HEK293 (cell line): ENCODE results near the gene MAML3.

Source experiments
- CTCF ChIA-PET: fragments of 350-600 bp; formaldehyde crosslinking; extraction: SDS; loops from one replicate; lab custom pipeline; 2021; ENCODE audit warnings: antibody characterized with exemption; lab: Yijun Ruan, JAX
- POLR2A ChIA-PET: fragments of 300-600 bp; formaldehyde crosslinking; extraction: SDS; loops from one replicate; lab custom pipeline; 2020; ENCODE audit warnings: antibody characterized with exemption, inconsistent platforms; lab: Yijun Ruan, JAX
- H3K27ac ChIP-seq: fragments of 200-500 bp; sonication (Bioruptor generic); 2 replicates; pipeline ENCODE4 v1.5.1; 2014; ENCODE audit warnings: low read depth, low read length, control low read depth, inconsistent platforms; ENCODE audit errors: extremely low read depth
- H3K36me3 ChIP-seq, 2 experiments: fragments of 200-500 bp in 1 of 2; sonication (Bioruptor generic) in 1 of 2; 1 replicate in 1 of 2; 2 replicates in 1 of 2; pipeline ENCODE4 v1.5.1; 2014 to 2017; ENCODE audit warnings: inconsistent platforms in 2 of 2, low read length in 2 of 2; ENCODE audit not compliant: control insufficient read depth in 2 of 2, insufficient read depth in 1 of 2
- H3K4me1 ChIP-seq: fragments of 200-500 bp; sonication (Bioruptor generic); 2 replicates; pipeline ENCODE4 v1.5.1; 2014; ENCODE audit warnings: mild to moderate bottlenecking, low read length, inconsistent platforms; ENCODE audit not compliant: control insufficient read depth, insufficient read depth
- H3K4me3 ChIP-seq: 2 replicates; pipeline ENCODE4 v1.5.1; 2011; ENCODE audit warnings: low read depth, mild to moderate bottlenecking, control low read depth, low read length, moderate library complexity
- H3K9me3 ChIP-seq: fragments of 200-500 bp; sonication (Bioruptor generic); 2 replicates; pipeline ENCODE4 v1.5.1; 2014; ENCODE audit warnings: low read depth, low read length, inconsistent platforms; ENCODE audit not compliant: control insufficient read depth, insufficient read depth
- GFI1B ChIP-seq: fragments of 450-650 bp; formaldehyde crosslinking; IDR thresholded peaks from 2 replicates; pipeline ENCODE4 v1.5.1; 2016; ENCODE audit warnings: missing biosample characterization, missing genetic modification characterization
- GLI4 ChIP-seq: fragments of 450-650 bp; formaldehyde crosslinking; IDR thresholded peaks from 2 replicates; pipeline ENCODE4 v1.5.1; 2016; ENCODE audit warnings: missing biosample characterization, missing genetic modification characterization
- IKZF3 ChIP-seq: fragments of 450-650 bp; IDR thresholded peaks from 2 replicates; pipeline ENCODE4 v1.5.0; 2018; ENCODE audit warnings: missing biosample characterization, mild to moderate bottlenecking, missing genetic modification characterization, moderate library complexity
- MZF1 ChIP-seq: fragments of 450-650 bp; formaldehyde crosslinking; IDR thresholded peaks from 2 replicates; pipeline ENCODE4 v1.5.1; 2017; ENCODE audit warnings: missing biosample characterization, missing genetic modification characterization, borderline replicate concordance
- SETDB1 ChIP-seq: IDR thresholded peaks from one replicate; pipeline ENCODE4 v1.6.1; 2017; ENCODE audit warnings: mild to moderate bottlenecking, low read length, moderate library complexity, mixed read lengths; ENCODE audit not compliant: insufficient read length
- ZNF146 ChIP-seq: fragments of 450-650 bp; formaldehyde crosslinking; IDR thresholded peaks from 2 replicates; pipeline ENCODE4 v1.5.1; 2016; ENCODE audit warnings: missing biosample characterization, missing genetic modification characterization
- ZNF548 ChIP-seq: fragments of 450-650 bp; formaldehyde crosslinking; IDR thresholded peaks from 2 replicates; pipeline ENCODE4 v1.5.1; 2016; ENCODE audit warnings: missing biosample characterization, missing genetic modification characterization
- ZNF555 ChIP-seq: fragments of 450-650 bp; formaldehyde crosslinking; conservative IDR thresholded peaks from 2 replicates; pipeline ENCODE4 v1.5.1; 2017; ENCODE audit warnings: missing biosample characterization, mild to moderate bottlenecking, missing genetic modification characterization, inconsistent platforms
- ZNF560 ChIP-seq: fragments of 450-650 bp; formaldehyde crosslinking; IDR thresholded peaks from 2 replicates; pipeline ENCODE4 v1.5.1; 2017; ENCODE audit warnings: missing biosample characterization, missing genetic modification characterization, borderline replicate concordance
- ZNF670 ChIP-seq: fragments of 450-650 bp; formaldehyde crosslinking; IDR thresholded peaks from 2 replicates; pipeline ENCODE4 v1.5.1; 2016; ENCODE audit warnings: missing biosample characterization, missing genetic modification characterization, low read depth
- TF ChIP-seq, protein P1 (sequence below): fragments of 450-650 bp; IDR thresholded peaks from 2 replicates; pipeline ENCODE4 v1.5.1; 2018; ENCODE audit warnings: missing biosample characterization, missing genetic modification characterization
- TF ChIP-seq, protein P2 (sequence below): sonication (generic); formaldehyde crosslinking; IDR thresholded peaks from 2 replicates; pipeline ENCODE4 v1.8.1; 2022; ENCODE audit warnings: mild to moderate bottlenecking, moderate library complexity, missing genetic modification reagents
- TF ChIP-seq, protein P3 (sequence below): fragments of 450-650 bp; formaldehyde crosslinking; IDR thresholded peaks from 2 replicates; pipeline ENCODE4 v1.5.1; 2016; ENCODE audit warnings: missing biosample characterization, missing genetic modification characterization
- TF ChIP-seq, protein P4 (sequence below): fragments of 450-650 bp; IDR thresholded peaks from 2 replicates; pipeline ENCODE4 v1.5.1; 2018; ENCODE audit warnings: missing biosample characterization, mild to moderate bottlenecking, missing genetic modification characterization

Gene MAML3

DNA sequence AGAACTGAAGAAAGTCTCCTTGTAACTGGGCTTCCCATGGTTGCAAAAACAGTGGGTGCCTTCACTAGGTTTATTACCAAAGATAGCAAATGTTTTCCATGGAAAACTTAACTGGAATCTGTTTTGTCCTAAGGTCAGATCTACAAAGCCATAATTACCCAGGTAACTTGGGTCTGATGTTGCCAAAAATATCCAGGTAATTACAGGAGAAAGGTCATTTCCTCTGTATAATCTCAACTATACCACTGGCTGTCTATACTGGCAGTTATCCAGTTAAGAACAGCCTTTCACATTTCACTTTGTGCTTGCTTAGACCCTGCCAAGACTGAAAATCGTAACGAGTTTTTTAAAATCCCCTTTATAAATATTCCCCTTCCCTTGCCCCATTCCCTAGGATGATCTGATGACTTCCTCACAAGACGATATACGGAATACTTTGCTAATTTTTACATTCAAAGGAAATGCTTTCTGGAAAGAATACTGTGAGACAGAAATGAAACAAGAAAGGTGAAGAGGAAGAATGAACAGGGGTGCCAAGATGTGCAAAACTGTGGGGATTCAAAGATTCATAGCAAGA lies 105.5 kb downstream of the MAML3 start:
- Histone ChIP-seq H3K4me1 (peaks cover 7% of the 10 kb centered on the region; the same call in 1 of the 2 replicates), H3K27ac (no peak overlapping the region), H3K4me3 (no peak overlapping the region), H3K36me3 (no peaks in the 10 kb centered on the region)
- ChIA-PET POLR2A (no interaction called here), CTCF (interaction anchor here (0.6 to 3.3 kb wide), 6 partner anchors 9 to 392 kb away, joined by 3 to 9 read pairs (median 5); no protein-coding TSS in a partner anchor)
- TF ChIP-seq GFI1B (tag by site-specific recombination) (no peak), ZNF548 (tag by site-specific recombination) (no peak), MZF1 (peak; percentile 94), IKZF3 (tag by site-specific recombination) (no peak)
- TF ChIP-seq, protein P1, sequence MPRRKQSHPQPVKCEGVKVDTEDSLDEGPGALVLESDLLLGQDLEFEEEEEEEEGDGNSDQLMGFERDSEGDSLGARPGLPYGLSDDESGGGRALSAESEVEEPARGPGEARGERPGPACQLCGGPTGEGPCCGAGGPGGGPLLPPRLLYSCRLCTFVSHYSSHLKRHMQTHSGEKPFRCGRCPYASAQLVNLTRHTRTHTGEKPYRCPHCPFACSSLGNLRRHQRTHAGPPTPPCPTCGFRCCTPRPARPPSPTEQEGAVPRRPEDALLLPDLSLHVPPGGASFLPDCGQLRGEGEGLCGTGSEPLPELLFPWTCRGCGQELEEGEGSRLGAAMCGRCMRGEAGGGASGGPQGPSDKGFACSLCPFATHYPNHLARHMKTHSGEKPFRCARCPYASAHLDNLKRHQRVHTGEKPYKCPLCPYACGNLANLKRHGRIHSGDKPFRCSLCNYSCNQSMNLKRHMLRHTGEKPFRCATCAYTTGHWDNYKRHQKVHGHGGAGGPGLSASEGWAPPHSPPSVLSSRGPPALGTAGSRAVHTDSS (tag by site-specific recombination) = no peak
- TF ChIP-seq, protein P2, sequence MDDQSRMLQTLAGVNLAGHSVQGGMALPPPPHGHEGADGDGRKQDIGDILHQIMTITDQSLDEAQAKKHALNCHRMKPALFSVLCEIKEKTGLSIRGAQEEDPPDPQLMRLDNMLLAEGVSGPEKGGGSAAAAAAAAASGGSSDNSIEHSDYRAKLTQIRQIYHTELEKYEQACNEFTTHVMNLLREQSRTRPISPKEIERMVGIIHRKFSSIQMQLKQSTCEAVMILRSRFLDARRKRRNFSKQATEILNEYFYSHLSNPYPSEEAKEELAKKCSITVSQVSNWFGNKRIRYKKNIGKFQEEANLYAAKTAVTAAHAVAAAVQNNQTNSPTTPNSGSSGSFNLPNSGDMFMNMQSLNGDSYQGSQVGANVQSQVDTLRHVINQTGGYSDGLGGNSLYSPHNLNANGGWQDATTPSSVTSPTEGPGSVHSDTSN = no peak
- TF ChIP-seq, all 188 proteins: peak for 1
- H3K9me3 ChIP-seq = no peaks in the 10 kb centered on the region

DNA sequence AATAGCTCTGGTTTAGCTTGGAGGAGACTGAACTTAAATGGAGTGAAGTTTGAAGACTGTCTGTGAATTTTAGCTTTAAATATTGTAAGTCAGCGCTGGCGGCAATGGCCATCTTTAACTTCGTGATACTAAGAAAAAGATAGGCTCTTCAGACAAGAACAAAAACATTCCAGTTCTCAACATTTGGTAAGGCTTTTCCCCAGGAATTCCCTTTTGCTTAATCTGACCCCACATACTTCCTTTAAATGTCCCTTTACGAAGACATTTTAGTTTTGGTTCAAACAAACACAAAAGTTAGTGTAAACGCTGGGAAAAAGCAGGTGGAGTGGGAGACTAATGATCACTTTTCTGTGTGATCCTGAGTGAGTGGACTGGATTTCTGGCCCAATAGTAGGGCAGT lies 106.2 kb downstream of the MAML3 start:
- POLR2A ChIA-PET = no interaction called here
- TF ChIP-seq, protein P3, sequence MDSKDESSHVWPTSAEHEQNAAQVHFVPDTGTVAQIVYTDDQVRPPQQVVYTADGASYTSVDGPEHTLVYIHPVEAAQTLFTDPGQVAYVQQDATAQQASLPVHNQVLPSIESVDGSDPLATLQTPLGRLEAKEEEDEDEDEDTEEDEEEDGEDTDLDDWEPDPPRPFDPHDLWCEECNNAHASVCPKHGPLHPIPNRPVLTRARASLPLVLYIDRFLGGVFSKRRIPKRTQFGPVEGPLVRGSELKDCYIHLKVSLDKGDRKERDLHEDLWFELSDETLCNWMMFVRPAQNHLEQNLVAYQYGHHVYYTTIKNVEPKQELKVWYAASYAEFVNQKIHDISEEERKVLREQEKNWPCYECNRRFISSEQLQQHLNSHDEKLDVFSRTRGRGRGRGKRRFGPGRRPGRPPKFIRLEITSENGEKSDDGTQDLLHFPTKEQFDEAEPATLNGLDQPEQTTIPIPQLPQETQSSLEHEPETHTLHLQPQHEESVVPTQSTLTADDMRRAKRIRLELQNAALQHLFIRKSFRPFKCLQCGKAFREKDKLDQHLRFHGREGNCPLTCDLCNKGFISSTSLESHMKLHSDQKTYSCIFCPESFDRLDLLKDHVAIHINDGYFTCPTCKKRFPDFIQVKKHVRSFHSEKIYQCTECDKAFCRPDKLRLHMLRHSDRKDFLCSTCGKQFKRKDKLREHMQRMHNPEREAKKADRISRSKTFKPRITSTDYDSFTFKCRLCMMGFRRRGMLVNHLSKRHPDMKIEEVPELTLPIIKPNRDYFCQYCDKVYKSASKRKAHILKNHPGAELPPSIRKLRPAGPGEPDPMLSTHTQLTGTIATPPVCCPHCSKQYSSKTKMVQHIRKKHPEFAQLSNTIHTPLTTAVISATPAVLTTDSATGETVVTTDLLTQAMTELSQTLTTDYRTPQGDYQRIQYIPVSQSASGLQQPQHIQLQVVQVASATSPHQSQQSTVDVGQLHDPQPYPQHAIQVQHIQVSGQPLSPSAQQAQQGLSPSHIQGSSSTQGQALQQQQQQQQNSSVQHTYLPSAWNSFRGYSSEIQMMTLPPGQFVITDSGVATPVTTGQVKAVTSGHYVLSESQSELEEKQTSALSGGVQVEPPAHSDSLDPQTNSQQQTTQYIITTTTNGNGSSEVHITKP (tag by site-specific recombination) = no peak
- TF ChIP-seq, protein P2 = no peak
- no peak for TF ChIP-seq ZNF555 (tag by site-specific recombination)
- TF ChIP-seq MZF1 = no peak
- TF ChIP-seq SETDB1 = no peak
- TF ChIP-seq ZNF560 = no peak
- TF ChIP-seq ZNF670 (tag by site-specific recombination) = no peak
- no peak for TF ChIP-seq ZNF146 (tag by site-specific recombination)
- TF ChIP-seq, protein P4, sequence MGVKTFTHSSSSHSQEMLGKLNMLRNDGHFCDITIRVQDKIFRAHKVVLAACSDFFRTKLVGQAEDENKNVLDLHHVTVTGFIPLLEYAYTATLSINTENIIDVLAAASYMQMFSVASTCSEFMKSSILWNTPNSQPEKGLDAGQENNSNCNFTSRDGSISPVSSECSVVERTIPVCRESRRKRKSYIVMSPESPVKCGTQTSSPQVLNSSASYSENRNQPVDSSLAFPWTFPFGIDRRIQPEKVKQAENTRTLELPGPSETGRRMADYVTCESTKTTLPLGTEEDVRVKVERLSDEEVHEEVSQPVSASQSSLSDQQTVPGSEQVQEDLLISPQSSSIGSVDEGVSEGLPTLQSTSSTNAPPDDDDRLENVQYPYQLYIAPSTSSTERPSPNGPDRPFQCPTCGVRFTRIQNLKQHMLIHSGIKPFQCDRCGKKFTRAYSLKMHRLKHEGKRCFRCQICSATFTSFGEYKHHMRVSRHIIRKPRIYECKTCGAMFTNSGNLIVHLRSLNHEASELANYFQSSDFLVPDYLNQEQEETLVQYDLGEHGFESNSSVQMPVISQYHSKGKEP (tag by site-specific recombination) = no peak
- no peak for TF ChIP-seq GLI4
- TF ChIP-seq, all 188 proteins: peak for 0
- CTCF ChIA-PET = interaction anchor here (0.6 kb wide), 1 partner anchor 27 kb away, joined by 4 read pairs; no protein-coding TSS in a partner anchor
- Histone ChIP-seq H3K4me3 (no peak overlapping the region), H3K36me3 (no peaks in the 10 kb centered on the region), H3K4me1 (peaks cover 7% of the 10 kb centered on the region; the same call in 1 of the 2 replicates), H3K27ac (no peak overlapping the region), H3K9me3 (no peaks in the 10 kb centered on the region)
